Activated CD8-positive, alpha-beta memory T cell treated with anti-CD3 and anti-CD28 coated beads for 4 hours (primary cell): ENCODE results near the gene SLC16A12.
"Not testable (repeated sequence)": the region's sequence is repeated elsewhere in the genome, so short reads cannot be mapped to it uniquely, and the experiment has no call there.

Experiments used
- DNase-seq, 2 donors: peaks; one replicate each; pipeline ENCODE4 v3.0.0-alpha.2; 2020; ENCODE audit warnings: low read depth in 2 of 2

Gene SLC16A12

GRCh38 chr10:89470628-89471027 is 64.8 kb downstream of the SLC16A12 start:
- no peak for DNase-seq

GRCh38 chr10:89469517-89469916 is 65.9 kb downstream of the SLC16A12 start:
- DNase-seq, result no peak

GRCh38 chr10:89468191-89468965 is 67.0 kb downstream of the SLC16A12 start:
- no peak for DNase-seq

GRCh38 chr10:89466599-89467035 is 68.8 kb downstream of the SLC16A12 start:
- DNase-seq, result no peak

- DNase-seq, result no peak
Observed at GRCh38 chr10:89465196-89465595, 70.2 kb downstream of the SLC16A12 start.

- DNase-seq, result no peak
Observed at GRCh38 chr10:89463846-89464537, 71.4 kb downstream of the SLC16A12 start.

GRCh38 chr10:89458784-89459183 is 76.6 kb downstream of the SLC16A12 start:
- no peak for DNase-seq

GRCh38 chr10:89458291-89458690 is 77.1 kb downstream of the SLC16A12 start:
- no peak for DNase-seq

GRCh38 chr10:89454561-89455347 is 80.6 kb downstream of the SLC16A12 start:
- DNase-seq, result no peak

- DNase-seq, result no peak
Observed at GRCh38 chr10:89452193-89452592, 83.2 kb downstream of the SLC16A12 start.

- no peak for DNase-seq
Observed at GRCh38 chr10:89450901-89451300, 84.5 kb downstream of the SLC16A12 start.

- DNase-seq, result not testable (repeated sequence)
Observed at GRCh38 chr10:89444819-89445218, 90.6 kb downstream of the SLC16A12 start.

GRCh38 chr10:89442289-89442688 is 93.1 kb downstream of the SLC16A12 start:
- DNase-seq, result no peak

GRCh38 chr10:89440226-89441009 is 95.0 kb downstream of the SLC16A12 start:
- DNase-seq, result no peak

- DNase-seq, result no peak
Observed at GRCh38 chr10:89438525-89438924, 96.9 kb downstream of the SLC16A12 start.

- DNase-seq, result no peak
Observed at GRCh38 chr10:89431977-89432376, 103.4 kb downstream of the SLC16A12 start.

- DNase-seq, result no peak
Observed at GRCh38 chr10:89428877-89429276, 106.5 kb downstream of the SLC16A12 start.

- no peak for DNase-seq
Observed at GRCh38 chr10:89427629-89428028, 107.8 kb downstream of the SLC16A12 start.

- DNase-seq, result no peak
Observed at GRCh38 chr10:89426230-89426868, 109.0 kb downstream of the SLC16A12 start.

GRCh38 chr10:89425000-89425399 is 110.4 kb downstream of the SLC16A12 start:
- DNase-seq, result no peak

GRCh38 chr10:89421018-89421476 is 114.3 kb downstream of the SLC16A12 start:
- DNase-seq, result no peak
